Left lobe of liver (tissue), 2 donors: ENCODE data around the gene PCMTD2. TPM values are rescaled to one million over a fixed set of nuclear protein-coding genes. Genes with fewer than 3 reads are reported as not detected.

Source experiments
- ATAC-seq: fragments of 200-7000 bp; cut with Tn5 transposase; one replicate; pipeline ENCODE4 v1.9.1; 2020; ENCODE audit warnings: mild to moderate bottlenecking, moderate library complexity
- DNase-seq: peaks from one replicate; pipeline ENCODE4 v3.0.0-alpha.2; 2020; ENCODE audit warnings: low spot score
- total RNA-seq: library from RNA; stranded (reverse); gene quantifications from one replicate; pipeline ENCODE4 v1.2.1, GENCODE V29; 2021
- donor health status: DM: no; HTN: no; CAD: no; lungs with moderate emphysema.
- donor health status: DM: no; HTN: yes; CAD: no.

PCMTD2 gene
- total RNA-seq, 1 donor from 2014 or later: 29.3 TPM

DNA sequence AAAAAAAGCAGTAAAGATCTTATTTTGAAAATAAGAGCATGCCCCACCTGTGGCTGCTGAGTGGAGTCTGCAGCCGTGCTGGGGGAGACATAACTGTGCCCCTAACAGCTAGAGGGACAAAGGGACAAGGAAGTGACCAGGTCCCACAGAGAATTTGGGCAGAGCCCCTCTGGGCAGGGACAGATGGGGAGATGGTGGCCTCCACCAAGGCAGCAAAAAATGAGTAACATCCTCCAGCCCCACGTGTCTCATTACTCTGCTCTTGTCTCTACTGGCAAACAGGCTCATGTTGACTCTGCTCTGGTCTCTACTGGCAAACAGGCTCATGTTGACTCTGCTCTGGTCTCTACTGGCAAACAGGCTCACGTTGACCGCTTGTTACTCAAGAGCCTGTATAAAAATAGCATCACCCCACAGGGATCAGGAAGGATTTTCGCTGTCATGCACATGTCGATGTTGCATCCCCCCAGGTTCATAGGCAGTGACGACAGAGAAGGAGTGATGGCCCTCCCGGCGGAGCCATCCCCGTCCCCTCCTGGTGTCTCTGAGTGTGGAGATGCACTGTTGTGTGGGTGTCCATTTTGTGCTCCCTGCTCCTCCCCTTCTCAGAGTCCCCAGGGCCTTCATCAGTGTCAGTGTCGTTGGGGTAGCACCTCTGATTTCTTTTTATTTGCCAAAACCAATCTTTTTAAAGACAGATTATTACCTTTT, 17.3 kb upstream of the PCMTD2 start:
- DNase-seq (peak; percentile 77), ATAC-seq (peak; percentile 71)

DNA sequence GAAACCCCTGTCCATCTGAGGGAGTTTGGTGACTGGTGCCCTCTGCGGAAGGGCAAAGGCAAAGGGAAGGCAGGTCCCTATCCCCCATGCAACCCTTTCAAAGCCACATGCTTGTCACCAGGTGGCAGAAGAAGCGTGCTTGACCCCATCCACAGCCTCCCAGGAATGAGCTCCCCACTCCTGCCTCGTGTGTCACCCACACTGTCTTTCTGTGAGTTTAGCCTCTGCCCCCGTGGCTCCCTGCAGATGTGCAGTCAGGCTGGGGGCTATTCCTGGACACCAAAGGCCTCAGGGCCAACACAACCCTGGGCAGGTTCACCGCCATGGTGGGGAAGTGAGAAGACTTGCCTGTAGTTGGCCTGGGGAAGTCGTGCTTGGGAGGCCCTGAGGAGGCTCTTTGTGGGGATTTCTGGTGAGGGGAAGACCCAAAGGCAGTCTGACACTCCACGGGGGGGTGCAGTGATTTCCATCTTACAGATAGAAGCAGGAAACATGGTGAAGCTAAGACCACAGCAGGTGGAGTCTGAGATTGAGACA, 16.6 kb upstream of the PCMTD2 start:
- no peak for DNase-seq
- no peak for ATAC-seq

DNA sequence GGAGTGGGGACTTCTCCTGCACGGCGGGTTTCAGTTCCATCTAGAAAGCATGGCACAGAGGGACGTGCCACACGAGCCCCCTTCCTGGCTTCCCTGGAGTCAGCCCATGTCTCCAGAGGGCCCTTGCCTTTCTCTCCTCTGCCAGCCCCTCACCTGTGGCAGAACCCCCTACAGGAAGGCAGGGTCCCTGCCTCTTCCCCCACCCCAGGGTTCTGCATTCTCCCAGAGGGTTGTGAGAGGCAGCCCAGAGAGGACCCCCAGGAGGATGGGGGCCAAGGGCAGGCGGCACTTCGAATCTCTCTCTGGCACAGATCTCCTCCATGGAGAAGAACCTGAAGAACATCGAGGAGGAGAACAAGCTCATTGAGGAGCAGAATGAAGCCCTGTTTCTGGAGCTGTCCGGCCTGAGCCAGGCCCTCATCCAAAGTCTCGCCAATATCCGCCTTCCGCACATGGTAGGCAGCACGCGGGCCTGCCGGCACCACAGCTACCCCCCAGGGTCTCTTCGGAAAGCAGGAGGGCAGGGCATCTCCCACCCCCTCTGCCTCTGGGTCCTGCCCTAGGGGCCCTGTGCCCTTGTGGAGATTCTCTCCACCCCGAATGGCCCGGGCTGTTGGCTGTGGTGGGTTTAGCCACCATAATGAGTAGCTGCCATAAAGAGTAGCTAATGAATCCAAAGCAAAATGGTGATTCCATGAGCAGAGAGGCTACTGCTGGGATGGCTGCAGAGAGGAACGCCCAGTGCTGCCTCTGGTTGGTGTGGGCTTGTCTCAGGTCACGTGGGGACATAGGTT, 15.9 kb upstream of the PCMTD2 start:
- no peak for ATAC-seq
- no peak for DNase-seq

DNA sequence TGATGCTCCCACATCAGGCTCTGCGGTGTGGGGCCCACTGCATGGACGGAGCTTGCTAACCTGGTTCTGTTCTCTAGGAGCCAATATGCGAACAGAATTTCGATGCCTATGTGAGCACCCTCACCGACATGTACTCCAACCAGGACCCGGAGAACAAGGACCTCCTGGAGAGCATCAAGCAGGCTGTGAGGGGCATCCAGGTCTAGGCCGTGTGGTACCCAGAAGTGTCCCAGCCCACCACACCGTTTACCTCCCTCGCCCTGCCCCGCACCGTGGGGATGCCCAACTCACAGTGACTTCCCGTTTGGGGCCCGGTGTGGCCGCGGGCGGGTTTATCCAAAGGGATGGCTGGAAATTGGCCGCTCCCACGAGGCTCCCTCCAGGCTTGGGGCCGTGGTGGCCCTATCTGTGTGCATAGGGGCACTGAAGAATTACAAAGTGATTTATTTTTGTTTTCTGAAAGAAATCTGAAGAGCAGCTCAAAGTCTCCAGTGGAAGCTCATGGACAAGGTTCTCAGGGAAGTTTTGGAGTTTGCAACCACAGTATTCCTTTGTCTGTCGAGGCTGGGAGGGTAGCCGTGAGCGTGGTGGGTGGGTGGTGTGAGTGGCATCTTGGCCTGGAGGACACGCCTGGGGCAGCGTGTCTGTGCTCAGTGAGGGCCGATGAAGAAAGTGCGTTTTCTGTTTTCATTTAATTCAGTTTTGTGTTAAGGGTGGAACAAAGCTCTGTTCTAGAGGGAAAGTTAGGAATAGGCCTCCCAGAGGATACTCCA, 15.1 kb upstream of the PCMTD2 start:
- no peak for ATAC-seq
- no peak for DNase-seq

DNA sequence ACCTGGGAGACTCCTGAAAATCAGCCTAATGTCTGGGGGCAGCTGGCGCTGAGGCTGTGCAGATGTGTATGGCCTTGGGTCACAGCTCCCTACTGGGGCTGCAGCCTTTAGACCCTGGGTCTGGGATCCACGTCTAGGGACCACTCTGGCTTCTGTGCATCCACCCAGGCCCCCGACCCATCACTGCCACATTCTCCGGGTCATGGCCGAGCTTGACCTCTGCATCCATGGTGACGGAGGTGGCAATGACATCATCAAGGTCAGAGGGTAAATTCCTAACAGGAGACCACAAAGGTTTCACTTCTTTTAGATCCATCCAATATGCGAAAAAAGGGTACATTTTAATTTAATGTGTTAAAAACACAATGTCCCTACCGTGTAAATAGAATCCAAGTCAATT, 14.5 kb upstream of the PCMTD2 start:
- no peak for ATAC-seq
- peak; percentile 43 for DNase-seq

DNA sequence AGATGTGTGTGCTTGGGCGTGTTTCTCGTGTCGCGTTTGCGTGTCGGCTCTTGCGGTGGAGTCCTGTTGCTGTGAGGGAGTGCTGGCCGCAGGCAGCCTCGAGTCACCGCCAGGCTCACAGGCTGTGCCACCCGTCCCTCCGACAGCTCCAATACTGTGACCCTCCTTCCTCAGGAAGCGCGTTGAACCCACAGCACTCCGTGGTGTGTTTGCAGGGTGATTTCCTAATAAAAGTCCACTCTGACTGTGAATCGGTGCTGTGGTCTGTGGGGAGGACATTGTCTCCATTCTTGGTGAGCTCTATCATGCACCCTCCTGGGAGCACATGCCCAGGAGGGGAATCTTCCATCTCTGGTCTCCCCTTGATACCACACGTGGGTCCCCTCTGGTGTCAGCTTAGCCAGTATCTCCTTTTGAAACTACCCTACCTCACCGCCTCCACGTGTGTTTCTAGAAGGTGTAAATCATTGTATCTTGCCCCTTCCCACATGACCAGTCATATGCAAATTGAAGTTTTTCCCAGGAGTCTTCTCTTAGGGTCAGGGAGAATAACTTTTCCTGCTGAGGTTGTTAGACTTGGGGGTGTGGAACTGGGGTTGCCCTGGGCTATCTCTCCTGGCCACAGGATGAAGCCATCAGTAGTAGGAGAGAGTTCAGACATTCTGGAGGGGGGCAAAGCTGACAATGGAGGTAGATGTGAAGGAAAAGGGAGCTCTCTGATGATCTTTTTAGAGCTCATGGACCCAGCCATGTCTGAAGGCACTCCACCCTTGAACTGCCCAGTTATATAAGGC, 13.3 kb upstream of the PCMTD2 start:
- DNase-seq: peak; percentile 40
- ATAC-seq: no peak

DNA sequence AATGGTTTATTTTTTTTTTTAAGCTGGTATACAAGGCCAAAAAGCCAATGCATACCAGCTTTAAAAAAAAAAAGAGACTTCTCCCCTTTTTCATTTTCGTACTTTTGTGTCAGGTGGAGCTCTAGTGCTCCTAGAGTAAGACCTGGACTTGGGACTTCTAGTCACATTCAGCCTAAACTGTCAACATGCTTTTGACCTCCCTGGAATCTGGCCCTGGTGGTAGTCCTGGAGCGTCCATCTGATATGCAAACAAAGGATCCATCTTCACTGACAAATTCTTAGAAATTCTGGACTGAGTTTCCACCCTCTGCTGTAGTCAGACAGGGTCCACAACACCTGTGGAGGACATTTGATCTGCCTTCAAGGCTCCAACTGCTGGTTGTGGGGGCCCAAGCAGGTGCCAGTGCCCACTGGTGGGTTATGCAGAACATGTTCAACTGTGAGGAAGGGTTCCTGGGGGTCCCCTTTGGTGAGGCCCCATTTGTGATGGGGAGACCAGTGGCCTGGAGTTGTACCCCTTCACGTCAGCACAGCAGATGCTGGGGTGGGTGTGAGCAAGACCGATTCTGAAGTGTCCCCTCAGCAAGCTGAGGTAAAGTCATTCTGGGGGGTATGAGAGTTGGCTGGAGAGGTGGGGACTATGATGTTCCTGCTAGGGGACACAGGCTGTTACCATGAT, 12.6 kb upstream of the PCMTD2 start:
- ATAC-seq (peak; percentile 82), DNase-seq (peak; percentile 74)

DNA sequence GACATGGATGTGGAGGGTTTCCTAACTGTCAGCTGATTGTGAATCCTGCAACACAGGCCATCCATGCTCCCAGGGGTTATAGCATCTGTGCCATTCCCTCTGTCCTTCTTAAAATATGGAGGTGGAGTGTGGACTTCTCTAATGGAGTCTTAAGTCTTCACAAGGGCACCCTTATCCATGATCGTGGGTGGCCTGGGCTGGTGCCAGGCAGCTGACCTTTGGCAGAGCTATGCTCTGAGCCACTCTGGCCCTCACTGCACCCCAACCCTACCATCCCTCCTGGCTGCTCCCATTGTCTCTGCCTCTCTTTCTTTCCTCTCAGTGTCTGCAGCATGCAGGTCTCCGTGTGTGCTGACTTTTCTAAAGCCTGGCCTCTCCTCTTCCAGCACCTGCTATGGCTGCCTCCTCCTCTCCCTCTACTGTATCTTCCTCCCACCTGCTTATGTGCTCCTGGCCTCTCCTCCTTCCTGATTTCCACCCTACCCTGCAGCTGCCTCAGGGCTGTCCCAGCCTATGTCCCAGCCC, 11.2 kb upstream of the PCMTD2 start:
- no peak for ATAC-seq
- DNase-seq: no peak

DNA sequence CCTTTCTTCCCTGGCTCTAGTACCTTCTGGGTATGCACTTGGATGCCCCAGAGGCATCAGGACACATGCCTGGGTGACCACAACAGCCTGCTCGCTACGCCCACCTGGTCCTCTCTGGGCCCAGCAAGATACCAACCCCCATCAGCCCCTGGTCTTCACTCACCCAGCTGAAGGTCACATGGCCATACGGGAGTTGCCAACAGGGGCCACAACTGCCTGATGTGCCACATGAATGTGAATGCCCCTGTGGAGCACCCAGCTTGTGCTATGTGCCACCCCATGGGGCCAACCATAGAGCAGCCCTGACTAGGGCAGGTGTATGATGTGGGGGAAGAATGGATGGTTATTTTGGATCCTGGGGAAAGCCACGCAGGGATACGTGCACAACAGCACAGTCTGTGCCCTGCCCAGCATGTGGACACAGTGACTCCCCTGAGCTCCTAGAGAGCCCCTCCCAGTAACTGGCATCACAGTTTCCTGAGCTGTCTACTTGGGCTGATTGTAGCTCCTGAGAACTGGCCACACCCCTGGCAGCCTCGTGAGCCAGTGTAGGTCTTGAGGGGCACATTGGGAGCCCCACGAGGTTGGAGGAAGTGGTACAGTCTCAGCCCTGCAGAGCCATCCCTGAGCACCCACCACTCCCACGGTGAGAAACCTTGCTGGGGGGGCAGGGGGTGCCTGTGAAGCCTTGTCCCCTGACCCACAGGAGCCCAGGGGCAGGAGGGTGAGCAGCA, 10.5 kb upstream of the PCMTD2 start:
- DNase-seq: peak; percentile 41
- no peak for ATAC-seq

DNA sequence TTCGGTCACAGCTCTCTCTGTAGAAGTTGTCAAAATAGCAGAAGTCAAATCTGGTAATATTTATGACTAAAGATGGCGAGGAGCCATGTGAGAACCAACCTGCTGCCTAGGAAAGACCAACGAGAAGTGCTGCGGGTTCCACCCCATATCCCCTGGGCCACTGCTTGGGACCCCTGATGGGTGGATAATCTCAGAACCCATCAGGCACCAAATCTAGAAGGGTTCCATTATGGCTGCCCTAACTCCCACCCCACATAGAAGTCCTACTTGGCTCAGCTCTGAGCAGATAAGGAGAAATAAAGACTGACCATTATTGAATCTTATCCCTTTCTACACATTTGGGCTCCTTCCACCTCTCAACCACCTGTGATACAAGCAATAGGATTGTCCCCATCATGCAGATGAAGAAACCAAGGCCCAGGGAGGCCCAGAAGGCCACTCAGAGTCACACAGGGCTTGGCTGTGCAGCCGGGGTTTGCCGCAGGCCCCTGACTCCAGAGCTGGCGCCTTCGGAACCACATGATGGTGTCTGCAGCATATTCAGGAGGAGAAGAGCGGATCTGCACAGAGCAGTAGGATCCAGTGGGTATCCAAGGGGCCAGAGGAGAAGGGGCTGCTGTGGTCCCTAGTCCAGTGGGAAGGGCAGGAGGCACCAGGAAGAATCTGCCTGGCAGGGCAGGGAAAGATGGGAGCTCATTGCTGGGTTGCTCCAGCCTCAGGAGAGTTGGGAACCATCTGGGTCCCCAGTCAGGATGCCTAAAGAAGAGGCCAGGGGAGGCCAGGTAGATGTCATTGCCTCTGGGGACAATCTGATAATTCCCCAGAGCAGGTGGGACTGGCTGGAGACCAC, 9.6 kb upstream of the PCMTD2 start:
- ATAC-seq: no peak
- DNase-seq: peak; percentile 37

DNA sequence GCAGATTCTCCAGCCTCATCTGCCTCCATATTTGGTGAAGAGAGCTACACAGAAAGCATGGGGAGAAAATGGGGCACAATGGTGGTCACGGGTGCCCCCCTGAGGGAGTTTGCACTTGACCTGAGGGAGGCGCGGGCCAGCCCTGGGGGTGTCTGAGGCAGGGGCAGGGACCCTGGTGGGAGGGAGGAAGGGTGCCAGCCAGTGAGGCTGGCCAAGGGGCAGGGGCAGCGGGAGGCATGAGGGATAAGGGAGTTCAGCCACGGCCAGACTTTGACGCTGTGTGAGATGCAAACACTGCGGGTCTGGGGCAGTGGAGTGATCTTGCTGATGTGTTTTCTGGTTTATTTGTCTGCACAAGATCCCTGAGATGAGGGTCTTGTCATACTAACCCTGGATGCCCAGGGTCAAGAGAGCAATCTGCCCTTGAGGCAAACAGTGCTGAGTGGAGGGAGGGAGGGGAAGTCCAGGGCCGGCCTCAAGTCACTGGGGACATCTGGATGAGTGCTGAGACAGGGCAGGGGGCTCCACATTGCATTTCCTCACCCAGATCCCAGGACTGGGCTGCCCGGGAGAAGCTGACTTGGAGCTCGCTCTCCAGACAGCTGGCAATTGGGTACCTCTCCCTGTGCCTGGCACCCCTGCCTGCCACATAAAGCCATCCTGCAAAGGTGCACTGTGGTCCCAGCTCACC, 8.8 kb upstream of the PCMTD2 start:
- no peak for ATAC-seq
- no peak for DNase-seq

DNA sequence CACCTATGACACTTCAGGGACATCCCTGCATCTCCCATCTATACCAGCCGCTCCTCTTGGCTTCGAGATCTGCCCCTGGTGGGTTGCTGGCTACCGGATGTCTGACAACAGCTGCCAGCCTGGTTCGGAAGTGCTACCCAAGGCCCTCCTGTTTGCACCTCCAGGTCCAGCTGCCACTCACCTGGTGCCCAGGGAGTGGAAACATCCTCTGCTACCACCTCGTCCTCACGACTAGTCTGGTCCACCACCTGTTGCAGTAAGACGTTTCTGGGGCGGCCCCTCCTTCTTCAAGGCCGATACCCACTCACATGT, 8.3 kb upstream of the PCMTD2 start:
- DNase-seq: peak; percentile 40
- no peak for ATAC-seq

DNA sequence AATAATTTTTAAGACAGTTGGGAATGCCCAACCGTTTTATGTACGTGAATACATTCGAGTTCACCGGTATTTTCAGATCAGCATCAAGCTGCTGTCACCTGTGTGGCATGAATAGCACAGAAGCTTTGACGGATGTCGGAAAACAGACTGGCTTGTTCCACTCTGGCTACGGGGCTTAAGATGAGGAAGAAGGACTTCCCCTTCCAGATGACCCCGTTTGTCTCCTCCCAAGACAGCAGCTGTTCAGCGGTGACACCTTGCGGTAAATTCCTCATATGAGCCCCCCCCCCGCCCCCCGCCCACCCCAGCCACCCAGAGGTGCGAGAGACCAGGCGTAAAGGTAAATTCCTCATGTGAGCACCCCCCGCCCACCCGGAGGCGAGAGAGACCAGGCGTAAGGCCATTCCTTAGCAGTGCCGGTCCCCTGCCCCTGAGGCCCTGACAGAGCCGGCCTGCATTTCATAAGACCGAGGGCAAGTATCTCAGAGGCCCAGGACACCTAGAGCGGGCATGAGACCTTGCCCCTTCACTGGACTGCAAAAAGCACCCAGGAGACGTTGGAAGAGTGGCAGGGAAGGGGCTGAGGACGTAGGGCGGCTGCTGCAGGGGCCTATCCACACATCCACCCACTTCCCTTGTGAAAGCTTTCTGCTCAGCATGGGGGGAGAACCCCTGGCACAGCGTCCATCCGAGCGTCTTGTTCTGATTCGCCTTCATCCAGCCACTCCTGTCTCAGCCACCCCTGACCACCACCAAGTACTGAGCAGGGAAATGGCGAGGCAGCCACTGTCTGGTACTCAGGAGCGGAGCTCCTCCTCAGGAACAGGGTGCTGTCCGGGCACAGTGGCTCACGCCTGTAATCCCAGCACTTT, 7.3 kb upstream of the PCMTD2 start:
- peak; percentile 43 for DNase-seq
- no peak for ATAC-seq

DNA sequence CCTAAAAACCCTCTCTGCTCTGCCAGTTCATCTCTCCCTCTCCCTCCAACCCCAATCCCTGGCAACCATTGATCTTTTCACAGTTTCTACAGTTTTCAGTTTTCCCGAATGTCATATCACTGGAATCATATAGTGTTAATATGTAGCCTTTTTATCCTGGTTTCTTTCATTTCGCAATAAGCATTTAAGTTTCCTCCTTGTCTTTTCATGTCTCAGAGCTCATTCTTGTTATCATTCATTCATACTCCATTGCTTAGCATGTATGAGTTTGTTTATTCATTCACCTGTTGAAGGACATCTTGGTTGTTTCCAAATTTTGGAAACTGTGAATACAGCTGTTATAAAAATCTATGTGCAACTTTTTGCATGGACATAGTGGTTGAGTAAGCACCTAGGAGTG, 5.5 kb upstream of the PCMTD2 start:
- DNase-seq (no peak), ATAC-seq (no peak)

DNA sequence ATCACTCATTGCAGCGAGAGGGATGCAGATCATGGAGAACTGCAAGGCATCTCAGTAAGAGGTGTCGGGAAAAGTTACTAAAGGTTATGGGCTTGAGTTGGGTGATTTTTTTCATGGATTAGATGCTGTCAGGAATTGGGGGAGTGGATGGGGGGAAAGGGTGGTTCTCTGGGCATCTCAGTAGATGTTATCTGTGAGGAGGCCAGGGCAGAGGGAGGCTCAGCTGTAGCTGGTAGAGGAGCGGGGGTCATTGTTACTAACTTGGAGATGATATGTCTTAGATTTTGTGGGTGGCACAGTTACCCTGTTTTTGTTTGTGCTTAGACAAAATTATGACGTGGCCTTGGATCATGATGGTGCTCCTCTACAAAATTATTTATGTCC, 2.6 kb upstream of the PCMTD2 start:
- ATAC-seq: no peak
- DNase-seq: no peak

DNA sequence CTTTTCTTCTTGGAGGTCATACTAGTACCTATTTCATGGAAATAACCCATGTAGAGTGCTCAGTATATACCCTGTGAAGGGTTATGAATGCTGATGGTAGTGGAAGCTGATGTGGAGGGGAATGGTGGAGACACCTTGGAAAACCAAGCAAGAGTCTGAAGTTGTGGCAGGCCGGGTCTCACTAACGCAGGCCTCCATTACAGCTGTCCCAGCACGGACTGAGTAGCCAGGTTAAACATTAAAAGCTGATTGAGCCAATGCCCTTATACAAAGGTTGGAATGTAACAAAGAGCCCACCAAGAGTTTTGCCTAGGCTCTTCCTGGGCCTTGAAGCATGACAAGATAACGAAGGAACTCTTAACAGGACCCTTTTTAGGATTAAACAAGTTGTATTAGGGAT, 2.1 kb upstream of the PCMTD2 start:
- DNase-seq: no peak
- ATAC-seq: no peak

DNA sequence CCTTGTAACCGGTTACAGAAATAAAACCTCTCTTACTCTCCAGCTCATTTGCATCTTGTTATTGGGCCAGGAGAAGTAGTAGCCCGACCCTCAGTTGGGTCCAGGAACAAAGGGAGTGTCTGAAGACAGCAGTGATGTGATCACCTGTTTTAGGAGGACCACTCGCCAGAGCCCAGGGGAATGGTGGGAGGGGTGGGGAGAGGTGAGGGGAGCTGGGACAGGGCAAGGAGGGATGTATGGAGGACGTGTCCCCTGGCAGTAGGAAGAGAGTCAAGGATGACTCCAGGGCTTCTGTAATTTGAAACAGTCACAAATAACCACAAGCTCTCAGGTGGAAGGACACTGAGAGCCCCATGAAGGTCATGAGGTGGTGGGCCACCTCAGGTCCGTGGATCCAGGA, 1.4 kb upstream of the PCMTD2 start:
- ATAC-seq (no peak), DNase-seq (no peak)
